SK-N-SH (cell line): ENCODE data around the gene HNRNPC. TPM values are rescaled to one million over a fixed set of nuclear protein-coding genes. Genes with fewer than 3 reads are reported as not detected.
A peak's percentile ranks its signal among the peaks of the same experiment; 100 is the strongest.
"Not testable (repeated sequence)": the region's sequence is repeated elsewhere in the genome, so short reads cannot be mapped to it uniquely, and the experiment has no call there.

Experiments used
- CTCF ChIA-PET: fragments of 300-600, 350-600 bp; formaldehyde crosslinking; extraction: SDS; loops from one replicate; lab custom pipeline; 2021; lab: Yijun Ruan, JAX
- POLR2A ChIA-PET: fragments of 350-600 bp; sonication (Branson Sonifier 250); formaldehyde crosslinking; extraction: SDS; loops from one replicate; lab custom pipeline; 2020; ENCODE audit warnings: antibody characterized with exemption, inconsistent platforms; lab: Yijun Ruan, JAX
- DNase-seq: peaks from one replicate; pipeline ENCODE4 v3.0.0; 2012
- H2AFZ ChIP-seq: fragments of 200-600 bp; sonication (generic); 2 replicates; pipeline ENCODE4 v1.8.1; 2016; ENCODE audit warnings: antibody characterized with exemption, mild to moderate bottlenecking, low read depth
- H3F3A ChIP-seq: fragments of 200-600 bp; sonication (generic); replicated peaks from 2 replicates; pipeline ENCODE3; 2016; ENCODE audit warnings: antibody characterized with exemption, mild to moderate bottlenecking; ENCODE audit not compliant: insufficient read depth
- H3K27ac ChIP-seq, 2 experiments: fragments of 200-500 bp in 1 of 2; fragments of 200-600 bp in 1 of 2; sonication (Bioruptor generic) in 1 of 2; sonication (generic), shearing (Covaris generic) in 1 of 2; 2 replicates each; pipeline versions ENCODE4 v1.5.1 to v1.6.1; 2014 to 2016; ENCODE audit warnings: low read depth in 2 of 2, inconsistent platforms in 1 of 2, low read length in 1 of 2, mild to moderate bottlenecking in 1 of 2, mixed read lengths in 1 of 2
- H3K27me3 ChIP-seq: fragments of 200-600 bp; sonication (generic), shearing (Covaris generic); 2 replicates; pipeline ENCODE4 v1.6.1; 2016; ENCODE audit warnings: mixed run types; ENCODE audit not compliant: insufficient read depth
- H3K36me3 ChIP-seq, 2 experiments: fragments of 200-500 bp in 1 of 2; fragments of 200-600 bp in 1 of 2; sonication (Bioruptor generic) in 1 of 2; sonication (generic) in 1 of 2; replicated peaks in 1 of 2; 2 replicates each; pipeline versions ENCODE3 to v1.5.1; 2014 to 2016; ENCODE audit warnings: low read length in 1 of 2, mild to moderate bottlenecking in 1 of 2; ENCODE audit not compliant: insufficient read depth in 2 of 2, control insufficient read depth in 1 of 2
- H3K4me1 ChIP-seq, 2 experiments: fragments of 200-500 bp in 1 of 2; fragments of 200-600 bp in 1 of 2; sonication (Bioruptor generic) in 1 of 2; sonication (generic), shearing (Covaris generic) in 1 of 2; 2 replicates each; pipeline versions ENCODE4 v1.5.1 to v1.6.1; 2014 to 2016; ENCODE audit warnings: low read depth in 1 of 2, low read length in 1 of 2, mixed run types in 1 of 2; ENCODE audit not compliant: insufficient read depth in 2 of 2, control insufficient read depth in 1 of 2
- H3K4me2 ChIP-seq: fragments of 200-600 bp; sonication (generic), shearing (Covaris generic); 2 replicates; pipeline ENCODE4 v1.6.1; 2017; ENCODE audit warnings: mixed run types
- H3K4me3 ChIP-seq, 2 experiments: fragments of 200-500 bp in 1 of 2; fragments of 200-600 bp in 1 of 2; sonication (Bioruptor generic) in 1 of 2; sonication (generic), shearing (Covaris generic) in 1 of 2; 2 replicates each; pipeline versions ENCODE4 v1.5.1 to v1.8.1; 2014 to 2016; ENCODE audit warnings: low read depth in 2 of 2, inconsistent platforms in 1 of 2, low read length in 1 of 2, mild to moderate bottlenecking in 1 of 2, mixed read lengths in 1 of 2, moderate library complexity in 1 of 2
- H3K79me2 ChIP-seq: fragments of 200-600 bp; sonication (generic); 2 replicates; pipeline ENCODE4 v1.8.1; 2017; ENCODE audit warnings: mild to moderate bottlenecking; ENCODE audit not compliant: insufficient read depth
- H3K9ac ChIP-seq: fragments of 200-600 bp; sonication (generic); 2 replicates; pipeline ENCODE4 v1.6.1; 2017; ENCODE audit warnings: mixed run types
- H3K9me2 ChIP-seq: fragments of 200-600 bp; sonication (generic); 2 replicates; pipeline ENCODE4 v1.6.1; 2017; ENCODE audit warnings: mixed run types
- H3K9me3 ChIP-seq: fragments of 200-600 bp; sonication (generic); 2 replicates; pipeline ENCODE4 v1.6.1; 2017; ENCODE audit warnings: mixed run types, mild to moderate bottlenecking, moderate library complexity
- H4K20me1 ChIP-seq: fragments of 200-600 bp; sonication (generic); 2 replicates; pipeline ENCODE4 v1.6.1; 2017; ENCODE audit warnings: mild to moderate bottlenecking, mixed run types; ENCODE audit not compliant: insufficient read depth
- CHD2 ChIP-seq: fragments of 150-350 bp; IDR thresholded peaks from 2 replicates; pipeline ENCODE4 v1.6.1; 2018; ENCODE audit warnings: low read length; ENCODE audit not compliant: partially characterized antibody
- CTCF ChIP-seq: fragments of 200-600 bp; sonication (generic); IDR thresholded peaks from 2 replicates; pipeline ENCODE4 v1.6.1; 2017; ENCODE audit warnings: antibody characterized with exemption, mild to moderate bottlenecking, moderate library complexity
- EP300 ChIP-seq, 2 experiments: IDR thresholded peaks; 2 replicates each; pipeline versions ENCODE4 v1.4.0 to v1.6.1; 2012; ENCODE audit warnings: borderline replicate concordance in 1 of 2, low read depth in 1 of 2, low read length in 1 of 2
- EZH2phosphoT487 ChIP-seq: fragments of 200-600 bp; sonication (generic); IDR thresholded peaks from 2 replicates; pipeline ENCODE4 v1.6.1; 2017; ENCODE audit warnings: low read depth, mixed run types, mild to moderate bottlenecking, antibody characterized with exemption, moderate library complexity, borderline replicate concordance
- FOXJ3 ChIP-seq: sonication (generic); formaldehyde crosslinking; IDR thresholded peaks from 2 replicates; pipeline ENCODE4 v1.5.1; 2020; ENCODE audit warnings: mild to moderate bottlenecking, missing genetic modification reagents
- FOXM1 ChIP-seq: IDR thresholded peaks from 2 replicates; pipeline ENCODE4 v1.4.0; 2012; ENCODE audit warnings: low read depth, mild to moderate bottlenecking
- GABPA ChIP-seq: IDR thresholded peaks from 2 replicates; pipeline ENCODE4 v1.4.0; 2012; ENCODE audit warnings: low read depth, mild to moderate bottlenecking
- GATA2 ChIP-seq: sonication (generic); formaldehyde crosslinking; IDR thresholded peaks from 2 replicates; pipeline ENCODE4 v1.5.0; 2020; ENCODE audit warnings: mild to moderate bottlenecking, missing genetic modification reagents
- JUND ChIP-seq: IDR thresholded peaks from 2 replicates; pipeline ENCODE4 v1.4.0; 2012
- MXI1 ChIP-seq: IDR thresholded peaks from 2 replicates; pipeline ENCODE4 v1.6.1; 2012; ENCODE audit warnings: mild to moderate bottlenecking, low read depth, low read length, improper control_type of control experiment
- NFIC ChIP-seq: IDR thresholded peaks from 2 replicates; pipeline ENCODE4 v1.4.0; 2012; ENCODE audit warnings: borderline replicate concordance
- RFX5 ChIP-seq: IDR thresholded peaks from 2 replicates; pipeline ENCODE4 v1.6.1; 2012; ENCODE audit warnings: mild to moderate bottlenecking, improper control_type of control experiment, low read length
- TEAD4 ChIP-seq: IDR thresholded peaks from 2 replicates; pipeline ENCODE4 v1.4.0; 2012; ENCODE audit warnings: mild to moderate bottlenecking, borderline replicate concordance; ENCODE audit not compliant: insufficient read depth
- WGBS: methylation state at CpG from one replicate; pipeline ENCODE4 v1.1.6; 2017; ENCODE audit warnings: low lambda C conversion rate; 5-methylcytosine and 5-hydroxymethylcytosine counted together
- polyA plus RNA-seq, 3 experiments: library from polyadenylated mRNA; depleted of rRNA; stranded (reverse); fragments of >200 nt; gene quantifications; 2 replicates each; pipeline ENCODE4 v1.2.3, GENCODE V29; 2012

The HNRNPC gene
- polyA plus RNA-seq, 1 of the 3 experiments (the other 2 are of a cell fraction) = 341 TPM

GRCh38 chr14:21278632-21279031 is 9.4 kb upstream of the HNRNPC start (continued):
- no peak for TF ChIP-seq GABPA

- Histone ChIP-seq H3K4me1 (no peaks in the 10 kb centered on the region), H3F3A (no peaks in the 10 kb centered on the region), H2AFZ (peak overlapping the region; percentile 64; the same call in 1 of the 2 replicates), H3K9me3 (no peaks in the 10 kb centered on the region), H3K9ac (no peak overlapping the region), H3K9me2 (no peaks in the 10 kb centered on the region), H3K4me3 (no peak overlapping the region), H3K27ac (no peak overlapping the region), H4K20me1 (no peaks in the 10 kb centered on the region), H3K27me3 (no peaks in the 10 kb centered on the region), H3K36me3 (no peaks in the 10 kb centered on the region), H3K79me2 (no peaks in the 10 kb centered on the region), H3K4me2 (no peak overlapping the region)
- TF ChIP-seq EZH2phosphoT487 (no peak), FOXM1 (no peak), CTCF (no peak), RFX5 (no peak), MXI1 (no peak), GATA2 (CRISPR knock-in tag) (no peak), EP300 (IDR thresholded peaks at IDR 0.05; ENCODE audit: borderline replicate concordance in 1 of 2, low read depth in 1 of 2, low read length in 1 of 2) (no peak), FOXJ3 (CRISPR knock-in tag) (no peak), NFIC (no peak), TEAD4 (no peak), JUND (no peak), CHD2 (no peak)
- no peak for DNase-seq
- 83% methylated on average over 9 of the region's 9 CpGs for WGBS
- POLR2A ChIA-PET = no interaction called here
- CTCF ChIA-PET = no interaction called here
Observed at GRCh38 chr14:21275261-21275858, 6.1 kb upstream of the HNRNPC start.

GRCh38 chr14:21272661-21273060 is 3.4 kb upstream of the HNRNPC start:
- peaks cover 11% of the 10 kb centered on the region for H4K20me1 ChIP-seq
- POLR2A ChIA-PET = not testable (repeated sequence)
- WGBS = 93% methylated on average over 17 of the region's 17 CpGs

More at GRCh38 chr14:21272661-21273060, 3.4 kb upstream of the HNRNPC start:
- H3K9me3 ChIP-seq, H3K36me3 ChIP-seq, H3F3A ChIP-seq, H3K27ac ChIP-seq, H3K9ac ChIP-seq, H3K4me2 ChIP-seq, H3K4me1 ChIP-seq, H3K4me3 ChIP-seq, H3K27me3 ChIP-seq, CTCF ChIA-PET, H2AFZ ChIP-seq, DNase-seq, H3K9me2 ChIP-seq: not testable (repeated sequence)
- peaks cover 16% of the 10 kb centered on the region for H3K79me2 ChIP-seq
